Endothelial cell of umbilical vein (primary cell): ENCODE measurements around the gene MYL5. TPM values are rescaled to one million over a fixed set of nuclear protein-coding genes. Genes with fewer than 3 reads are reported as not detected.

ENCODE experiments used
- BruUV-seq: library from RNA; stranded (reverse); fragments of 400-500 nt; replicated peaks from 2 replicates; lab custom pipeline; 2021; lab: Mats Ljungman, UMichigan
- CTCF ChIA-PET: fragments of 300-600, 350-600 bp; sonication (Branson Sonifier 250); formaldehyde crosslinking; loops from one replicate; lab custom pipeline; 2021; ENCODE audit warnings: antibody characterized with exemption, inconsistent platforms; lab: Charles Lee
- POLR2A ChIA-PET: fragments of 300-600, 350-600 bp; sonication (Branson Sonifier 250); formaldehyde crosslinking; loops from one replicate; lab custom pipeline; 2021; ENCODE audit warnings: antibody characterized with exemption, inconsistent platforms; lab: Charles Lee
- DNase-seq: peaks from one replicate; pipeline ENCODE4 v3.0.0-alpha.2; 2011; ENCODE audit warnings: low read depth, low spot score
- FAIRE-seq: peaks from 2 replicates; lab custom pipeline; 2011; peaks lifted over from hg19 to GRCh38; lab: Jason Lieb, UNC
- H2AFZ ChIP-seq: 2 replicates; pipeline ENCODE4 v1.6.0; 2012; ENCODE audit warnings: low read depth, low read length, control low read depth, inconsistent platforms
- H3K27ac ChIP-seq: 2 replicates; pipeline ENCODE4 v1.5.1; 2011; ENCODE audit warnings: low read depth, mild to moderate bottlenecking, control low read depth, low read length, moderate library complexity; ENCODE audit not compliant: insufficient read depth
- H3K27me3 ChIP-seq, 2 experiments: 2 replicates each; pipeline versions ENCODE4 v1.6.0 to v1.6.1; 2011; ENCODE audit warnings: low read length in 2 of 2, mixed read lengths in 1 of 2; ENCODE audit not compliant: control insufficient read depth in 2 of 2, insufficient read depth in 2 of 2
- H3K36me3 ChIP-seq, 2 experiments: 2 replicates in 1 of 2; 3 replicates in 1 of 2; pipeline ENCODE4 v1.5.1; 2011; ENCODE audit warnings: low read length in 2 of 2, mild to moderate bottlenecking in 1 of 2, moderate library complexity in 1 of 2; ENCODE audit not compliant: control insufficient read depth in 2 of 2, insufficient read depth in 2 of 2; ENCODE audit errors: extremely low read depth in 1 of 2
- H3K4me1 ChIP-seq: 3 replicates; pipeline ENCODE4 v1.5.1; 2011; ENCODE audit warnings: mild to moderate bottlenecking, low read length; ENCODE audit not compliant: control insufficient read depth, insufficient read depth; ENCODE audit errors: extremely low read depth
- H3K4me2 ChIP-seq: 2 replicates; pipeline ENCODE4 v1.6.1; 2011; ENCODE audit warnings: low read length, control low read depth, mixed read lengths; ENCODE audit not compliant: insufficient read depth
- H3K4me3 ChIP-seq, 3 experiments: fragments of 200-600 bp in 1 of 3; sonication (generic), shearing (Covaris generic) in 1 of 3; replicated peaks in 1 of 3; 2 replicates each; pipeline ENCODE4 v1.5.1; 2011 to 2016; ENCODE audit warnings: control low read depth in 3 of 3, low read length in 3 of 3, mild to moderate bottlenecking in 2 of 3, inconsistent platforms in 1 of 3, low read depth in 1 of 3, moderate library complexity in 1 of 3; ENCODE audit not compliant: insufficient read depth in 1 of 3
- H3K79me2 ChIP-seq: 2 replicates; pipeline ENCODE4 v1.6.0; 2012; ENCODE audit warnings: low read length, inconsistent platforms; ENCODE audit not compliant: control insufficient read depth, insufficient read depth
- H3K9ac ChIP-seq: replicated peaks from 2 replicates; pipeline ENCODE3; 2011; ENCODE audit warnings: low read length, control low read depth; ENCODE audit not compliant: insufficient read depth; ENCODE audit errors: extremely low read depth
- H3K9me1 ChIP-seq: replicated peaks from 3 replicates; pipeline ENCODE4 v1.6.0; 2011; ENCODE audit warnings: mild to moderate bottlenecking, low read length; ENCODE audit not compliant: control insufficient read depth, insufficient read depth; ENCODE audit errors: extremely low read depth
- H3K9me3 ChIP-seq: replicated peaks from 2 replicates; pipeline ENCODE4 v1.5.1; 2012; ENCODE audit warnings: low read length, inconsistent platforms; ENCODE audit not compliant: control insufficient read depth, insufficient read depth
- H4K20me1 ChIP-seq: replicated peaks from 2 replicates; pipeline ENCODE3; 2011; ENCODE audit warnings: mild to moderate bottlenecking, low read length; ENCODE audit not compliant: control insufficient read depth, insufficient read depth; ENCODE audit errors: extremely low read depth
- EZH2 ChIP-seq: IDR thresholded peaks from 2 replicates; pipeline ENCODE4 v1.6.1; 2012; ENCODE audit warnings: borderline replicate concordance, low read depth, mild to moderate bottlenecking, moderate library complexity, low read length, inconsistent platforms; ENCODE audit not compliant: severe bottlenecking
- FOS ChIP-seq: IDR thresholded peaks from 2 replicates; pipeline ENCODE4 v1.6.1; 2011; ENCODE audit warnings: mild to moderate bottlenecking, low read length, moderate library complexity, borderline replicate concordance; ENCODE audit not compliant: insufficient read depth
- GATA2 ChIP-seq: IDR thresholded peaks from 2 replicates; pipeline ENCODE4 v1.7.0; 2011; ENCODE audit warnings: low read depth, mild to moderate bottlenecking, moderate library complexity, mixed read lengths, low read length; ENCODE audit not compliant: insufficient read length, insufficient read depth
- JUN ChIP-seq: IDR thresholded peaks from 2 replicates; pipeline ENCODE4 v1.6.1; 2011; ENCODE audit warnings: borderline replicate concordance, low read depth; ENCODE audit not compliant: insufficient read length, insufficient read depth
- MYC ChIP-seq: IDR thresholded peaks from one replicate; pipeline ENCODE4 v1.6.1; 2011; ENCODE audit warnings: mild to moderate bottlenecking, low read depth, low read length
- POLR2A ChIP-seq: IDR thresholded peaks from 2 replicates; pipeline ENCODE4 v1.6.1; 2012; ENCODE audit warnings: low read depth, mild to moderate bottlenecking, control low read depth, low read length
- POLR2AphosphoS5 ChIP-seq: IDR thresholded peaks from 2 replicates; pipeline ENCODE4 v1.6.1; 2012; ENCODE audit warnings: low read depth, mild to moderate bottlenecking, control low read depth, low read length, moderate library complexity; ENCODE audit not compliant: insufficient read depth
- dilution Hi-C: fragments of 300-500 bp; cut with MboI; formaldehyde crosslinking; loops from one replicate; pipeline ENCODE4 v1.15.0; 2019; ENCODE audit warnings: low sequenced_read_pairs; ENCODE audit not compliant: extremely low pct_ligation_motif_present
- intact Hi-C: fragments of 100-400 bp; cut with micrococcal nuclease; formaldehyde crosslinking; loops from one replicate; pipeline ENCODE4 v1.10.0; 2022
- polyA plus RNA-seq, 4 experiments: library from polyadenylated mRNA; depleted of rRNA in 3 of 4; stranded (reverse) in 3 of 4; unstranded in 1 of 4; fragments of >200 nt; gene quantifications; 2 replicates each; pipeline versions ENCODE4 v1.2.1 to v1.2.3, GENCODE V29; 2011 to 2012; ENCODE audit warnings: missing spikeins in 1 of 4
- total RNA-seq: library from RNA; stranded (reverse); gene quantifications from 2 replicates; pipeline ENCODE4 v1.2.3, GENCODE V29; 2021
- TF ChIP-seq, protein P1 (sequence below): IDR thresholded peaks from 2 replicates; pipeline ENCODE4 v1.6.1; 2011; ENCODE audit not compliant: insufficient read depth, insufficient read length
- TF ChIP-seq, protein P2 (sequence below), 2 donors: IDR thresholded peaks; 1 replicate in 1 of 2; 2 replicates in 1 of 2; pipeline ENCODE4 v1.5.1; 2011; ENCODE audit warnings: low read length in 2 of 2, mild to moderate bottlenecking in 2 of 2, moderate library complexity in 2 of 2, control low read depth in 1 of 2, inconsistent platforms in 1 of 2, low read depth in 1 of 2; ENCODE audit not compliant: insufficient read depth in 1 of 2; ENCODE audit errors: extremely low read depth in 1 of 2

MYL5 gene
- total and polyA plus RNA-seq, 2 donors (not counting 3 experiments of a cell fraction or from before 2014, with no cell fraction given): 12.3 to 13.4 TPM

DNA sequence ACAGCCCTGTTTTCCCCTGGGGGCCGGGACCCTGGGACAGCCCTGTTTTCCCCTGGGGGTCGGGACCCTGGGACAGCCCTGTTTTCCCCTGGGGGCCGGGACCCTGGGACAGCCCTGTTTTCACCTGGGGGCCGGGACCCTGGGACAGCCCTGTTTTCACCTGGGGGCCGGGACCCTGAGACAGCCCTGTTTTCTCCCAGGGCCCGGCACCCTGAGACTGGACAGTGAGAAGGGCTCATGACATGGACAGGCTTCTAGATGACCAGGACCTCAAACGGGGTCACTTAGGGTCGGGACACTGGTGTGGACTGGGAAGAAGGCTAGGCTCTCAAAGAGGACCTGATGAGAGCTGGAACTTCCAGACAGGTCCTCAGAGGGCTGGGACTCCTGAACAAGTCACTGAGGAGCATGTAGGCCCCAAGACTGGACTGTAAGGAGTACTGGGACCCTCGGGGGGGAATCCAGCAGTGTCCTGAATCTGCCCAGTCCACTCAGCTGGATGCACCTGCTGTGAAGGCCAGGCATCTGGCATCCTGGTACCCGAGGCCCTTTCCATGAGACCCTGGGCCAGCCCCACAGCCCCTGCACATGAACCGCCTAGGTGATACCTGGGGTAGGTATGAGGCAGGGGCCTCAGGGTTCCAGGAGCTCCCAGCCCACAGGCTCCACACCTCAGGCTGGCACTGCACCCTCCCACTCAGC lies 33.7 kb downstream of the MYL5 start:
- Histone ChIP-seq H3K4me1 (peaks cover 14% of the 10 kb centered on the region), H3K79me2 (peaks cover 65% of the 10 kb centered on the region), H2AFZ (no peak overlapping the region), H3K27me3 (no peaks in the 10 kb centered on the region), H3K27ac (no peak overlapping the region), H4K20me1 (peaks cover 8% of the 10 kb centered on the region), H3K36me3 (peaks cover 2 to 5% of the 10 kb centered on the region in 2 experiments), H3K9me1 (no peaks in the 10 kb centered on the region), H3K9me3 (no peaks in the 10 kb centered on the region), H3K4me2 (no peak overlapping the region), H3K9ac (no peak overlapping the region), H3K4me3 (no peak overlapping the region)
- FAIRE-seq (no peak), DNase-seq (no peak)
- ChIA-PET CTCF (no interaction called here), POLR2A (interaction anchor here (0.7 kb wide), 1 partner anchor 12 kb away, joined by 3 read pairs; no protein-coding TSS in a partner anchor)
- BruUV-seq: no TSS peak
- dilution Hi-C loops (no loop called here), intact Hi-C loops (no loop called here)
- TF ChIP-seq MYC (no peak), GATA2 (no peak), FOS (no peak), POLR2AphosphoS5 (no peak), POLR2A (no peak), JUN (no peak), EZH2 (no peak)
- TF ChIP-seq, protein P1, sequence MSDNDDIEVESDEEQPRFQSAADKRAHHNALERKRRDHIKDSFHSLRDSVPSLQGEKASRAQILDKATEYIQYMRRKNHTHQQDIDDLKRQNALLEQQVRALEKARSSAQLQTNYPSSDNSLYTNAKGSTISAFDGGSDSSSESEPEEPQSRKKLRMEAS: no peak
- TF ChIP-seq, protein P2, sequence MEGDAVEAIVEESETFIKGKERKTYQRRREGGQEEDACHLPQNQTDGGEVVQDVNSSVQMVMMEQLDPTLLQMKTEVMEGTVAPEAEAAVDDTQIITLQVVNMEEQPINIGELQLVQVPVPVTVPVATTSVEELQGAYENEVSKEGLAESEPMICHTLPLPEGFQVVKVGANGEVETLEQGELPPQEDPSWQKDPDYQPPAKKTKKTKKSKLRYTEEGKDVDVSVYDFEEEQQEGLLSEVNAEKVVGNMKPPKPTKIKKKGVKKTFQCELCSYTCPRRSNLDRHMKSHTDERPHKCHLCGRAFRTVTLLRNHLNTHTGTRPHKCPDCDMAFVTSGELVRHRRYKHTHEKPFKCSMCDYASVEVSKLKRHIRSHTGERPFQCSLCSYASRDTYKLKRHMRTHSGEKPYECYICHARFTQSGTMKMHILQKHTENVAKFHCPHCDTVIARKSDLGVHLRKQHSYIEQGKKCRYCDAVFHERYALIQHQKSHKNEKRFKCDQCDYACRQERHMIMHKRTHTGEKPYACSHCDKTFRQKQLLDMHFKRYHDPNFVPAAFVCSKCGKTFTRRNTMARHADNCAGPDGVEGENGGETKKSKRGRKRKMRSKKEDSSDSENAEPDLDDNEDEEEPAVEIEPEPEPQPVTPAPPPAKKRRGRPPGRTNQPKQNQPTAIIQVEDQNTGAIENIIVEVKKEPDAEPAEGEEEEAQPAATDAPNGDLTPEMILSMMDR (IDR thresholded peaks at IDR 0.05; ENCODE audit: extremely low read depth in 1 of 2, insufficient read depth in 1 of 2, low read depth in 1 of 2, low read length in 2 of 2): no peak
